GM12875 (cell line): ENCODE measurements around the gene HOXB6.

ENCODE experiments used
- H3K4me3 ChIP-seq: one replicate; pipeline ENCODE4 v1.5.1; 2011; ENCODE audit warnings: low read depth, low read length, control low read depth
- CTCF ChIP-seq: IDR thresholded peaks from 2 replicates; pipeline ENCODE4 v1.5.1; 2011; ENCODE audit warnings: low read depth, mild to moderate bottlenecking, control low read depth, inconsistent platforms, low read length, moderate library complexity, borderline replicate concordance; ENCODE audit not compliant: insufficient read depth

The HOXB6 gene

GRCh38 chr17:48598736-48599135 lies 6.0 kb downstream of the HOXB6 start:
- no peak for TF ChIP-seq CTCF
- H3K4me3 ChIP-seq, result no peak overlapping the region

GRCh38 chr17:48597778-48598631 lies 6.8 kb downstream of the HOXB6 start:
- peak overlapping the region; percentile 52 for H3K4me3 ChIP-seq
- no peak for TF ChIP-seq CTCF

GRCh38 chr17:48597528-48597777 lies 7.3 kb downstream of the HOXB6 start:
- peak overlapping the region; percentile 52 for H3K4me3 ChIP-seq
- TF ChIP-seq CTCF, result no peak

GRCh38 chr17:48596735-48597527 lies 7.9 kb downstream of the HOXB6 start:
- H3K4me3 ChIP-seq, result peak overlapping the region; percentile 52
- TF ChIP-seq CTCF, result no peak

- peak overlapping the region; percentile 0 for H3K4me3 ChIP-seq
- TF ChIP-seq CTCF, result no peak
These were observed 8.6 kb downstream of the HOXB6 start for GRCh38 chr17:48596000-48596734.

GRCh38 chr17:48595278-48595999 lies 9.3 kb downstream of the HOXB6 start:
- H3K4me3 ChIP-seq, result no peak overlapping the region
- no peak for TF ChIP-seq CTCF
